ENCODE data around the gene CEL.

GRCh38 chr9:133029994-133030316, 31.8 kb upstream of the CEL start:
- no peak for TF ChIP-seq ZNF274 (IDR thresholded peaks at IDR 0.05; ENCODE audit: low read depth, low read length)
- no peak for TF ChIP-seq YY1 (IDR thresholded peaks at IDR 0.05; ENCODE audit: insufficient read depth, insufficient read length)
- no peak for TF ChIP-seq SUZ12 (IDR thresholded peaks at IDR 0.05; ENCODE audit: extremely low read depth, insufficient read depth, insufficient read length)
